Measurements from ENCODE around the gene PIGS.

Gene PIGS

GRCh38 chr17:28506763-28507487 lies 64.4 kb downstream of the PIGS start:
- no peak for DNase-seq (ENCODE audit: low read depth)

GRCh38 chr17:28505986-28506665 lies 65.2 kb downstream of the PIGS start, which contains the start of gene FOXN1:
Gene FOXN1 (plus strand): TSS chr17:28506348. CDS start chr17:28523970, 17,622 bp downstream.
- DNase-seq (ENCODE audit: low read depth), result no peak

GRCh38 chr17:28503420-28503819 lies 67.9 kb downstream of the PIGS start:
- DNase-seq (ENCODE audit: low read depth), result no peak
